GM19438 (cell line): ENCODE data around the gene PDHB.
"Not testable (repeated sequence)": the region's sequence is repeated elsewhere in the genome, so short reads cannot be mapped to it uniquely, and the experiment has no call there.

ENCODE experiments used
- ATAC-seq: cut with Tn5 transposase; IDR thresholded peaks from one replicate; pipeline ENCODE4 v1.9.1; 2021; ENCODE audit warnings: low read depth; ENCODE audit not compliant: unreplicated experiment

PDHB gene

GRCh38 chr3:58440996-58441355 is 7.3 kb upstream of the PDHB start:
- ATAC-seq = not testable (repeated sequence)

GRCh38 chr3:58437276-58437675 is 3.6 kb upstream of the PDHB start:
- not testable (repeated sequence) for ATAC-seq

GRCh38 chr3:58434990-58435389 is 1.4 kb upstream of the PDHB start:
- ATAC-seq = no peak

- no peak for ATAC-seq
These were observed 879 bp upstream of the PDHB start for GRCh38 chr3:58434511-58434910.

GRCh38 chr3:58434168-58434504 is 504 bp upstream of the PDHB start:
- no peak for ATAC-seq

GRCh38 chr3:58432905-58433304 is 727 bp downstream of the PDHB start:
- ATAC-seq = no peak

- peak; percentile 50 for ATAC-seq
These were observed 4.0 kb downstream of the PDHB start for GRCh38 chr3:58429657-58430056.

- ATAC-seq = no peak
These were observed 5.8 kb downstream of the PDHB start for GRCh38 chr3:58427661-58428361.

GRCh38 chr3:58425782-58426181 is 7.8 kb downstream of the PDHB start:
- ATAC-seq = no peak

GRCh38 chr3:58424613-58425012 is 9.0 kb downstream of the PDHB start:
- ATAC-seq = no peak

- ATAC-seq = no peak
These were observed 10.8 kb downstream of the PDHB start for GRCh38 chr3:58422756-58423325.

GRCh38 chr3:58421004-58421403 is 12.6 kb downstream of the PDHB start:
- peak; percentile 38 for ATAC-seq

GRCh38 chr3:58419780-58420507 is 13.7 kb downstream of the PDHB start:
- ATAC-seq = peak; percentile 63

GRCh38 chr3:58418227-58418626 is 15.4 kb downstream of the PDHB start:
- ATAC-seq = no peak

GRCh38 chr3:58417075-58417474 is 16.6 kb downstream of the PDHB start:
- no peak for ATAC-seq

GRCh38 chr3:58416191-58416590 is 17.4 kb downstream of the PDHB start:
- ATAC-seq = no peak

- no peak for ATAC-seq
These were observed 19.0 kb downstream of the PDHB start for GRCh38 chr3:58414538-58415197.

- ATAC-seq = no peak
These were observed 21.5 kb downstream of the PDHB start for GRCh38 chr3:58411851-58412830.

GRCh38 chr3:58411036-58411435 is 22.6 kb downstream of the PDHB start:
- no peak for ATAC-seq

- no peak for ATAC-seq
These were observed 24.0 kb downstream of the PDHB start for GRCh38 chr3:58409663-58410062.
